Measurements from ENCODE around the gene MRPL12.

Gene MRPL12

GRCh38 chr17:81702934-81703746 is at the start of gene MRPL12:
MRPL12 (plus strand) TSS chr17:81703367; CDS start chr17:81703502, 135 bp downstream.
- H3K27ac ChIP-seq: peak within 1 kb of the TSS; percentile 98
- TF ChIP-seq CTCF (conservative IDR thresholded peaks at IDR 0.05): no peak

- no peak for TF ChIP-seq CTCF (conservative IDR thresholded peaks at IDR 0.05)
These were observed 47.6 kb upstream of the MRPL12 start for GRCh38 chr17:81655378-81656117.

GRCh38 chr17:81656118-81656743 is 46.9 kb upstream of the MRPL12 start, which contains the start of gene PDE6G:
PDE6G (minus strand) TSS chr17:81656542; CDS start chr17:81653305, 3,237 bp downstream.
- no peak within 1 kb of the TSS for H3K27ac ChIP-seq

More at GRCh38 chr17:81655378-81656117, 47.6 kb upstream of the MRPL12 start:
- H3K27ac ChIP-seq: no peak overlapping the region

GRCh38 chr17:81656835-81657234 is 46.3 kb upstream of the MRPL12 start:
- no peak overlapping the region for H3K27ac ChIP-seq
- no peak for TF ChIP-seq CTCF (conservative IDR thresholded peaks at IDR 0.05)

More at GRCh38 chr17:81656118-81656743, 46.9 kb upstream of the MRPL12 start, which contains the start of gene PDE6G:
- no peak for TF ChIP-seq CTCF (conservative IDR thresholded peaks at IDR 0.05)

GRCh38 chr17:81659038-81659437 is 44.1 kb upstream of the MRPL12 start:
- H3K27ac ChIP-seq: peak overlapping the region; percentile 69

GRCh38 chr17:81660441-81660840 is 42.7 kb upstream of the MRPL12 start:
- no peak for TF ChIP-seq CTCF (conservative IDR thresholded peaks at IDR 0.05)
- peak overlapping the region; percentile 69 for H3K27ac ChIP-seq

More at GRCh38 chr17:81659038-81659437, 44.1 kb upstream of the MRPL12 start:
- TF ChIP-seq CTCF (conservative IDR thresholded peaks at IDR 0.05): no peak

- TF ChIP-seq CTCF (conservative IDR thresholded peaks at IDR 0.05): no peak
These were observed 41.2 kb upstream of the MRPL12 start for GRCh38 chr17:81662002-81662401.

More at GRCh38 chr17:81662002-81662401, 41.2 kb upstream of the MRPL12 start:
- no peak overlapping the region for H3K27ac ChIP-seq

Measured in VCaP (cell line).